ENCODE measurements around the gene AQP3.

GRCh38 chr9:33461492-33461891, 14.1 kb upstream of the AQP3 start:
- TF ChIP-seq ZNF670 (CRISPR knock-in tag; IDR thresholded peaks at IDR 0.05; ENCODE audit: borderline replicate concordance), result no peak
- no peak for TF ChIP-seq ZFP36L2 (CRISPR knock-in tag; IDR thresholded peaks at IDR 0.05)
- TF ChIP-seq CHD2 (IDR thresholded peaks at IDR 0.05; ENCODE audit: low read depth, low read length), result no peak
- no peak for TF ChIP-seq ZBTB39 (CRISPR knock-in tag; IDR thresholded peaks at IDR 0.05)
- no peak for TF ChIP-seq ZSCAN29 (CRISPR knock-in tag; conservative IDR thresholded peaks at IDR 0.05)
- TF ChIP-seq NCOA2 (CRISPR knock-in tag; IDR thresholded peaks at IDR 0.05), result no peak

Measured in HepG2 (cell line).